Retina (tissue), 1 donor: ENCODE measurements around the gene ZNF605.
"Not testable (repeated sequence)": the region's sequence is repeated elsewhere in the genome, so short reads cannot be mapped to it uniquely, and the experiment has no call there.

Source experiments
- DNase-seq: peaks from one replicate; pipeline ENCODE4 v3.0.0-alpha.2; 2016

ZNF605 gene

GRCh38 chr12:132948146-132949066, 7.7 kb downstream of the ZNF605 start:
- no peak for DNase-seq

- DNase-seq = no peak
Observed at GRCh38 chr12:132946246-132946820, 9.8 kb downstream of the ZNF605 start.

GRCh38 chr12:132945806-132946205, 10.3 kb downstream of the ZNF605 start:
- no peak for DNase-seq

- no peak for DNase-seq
Observed at GRCh38 chr12:132942611-132943010, 13.5 kb downstream of the ZNF605 start.

GRCh38 chr12:132941336-132941954, 14.7 kb downstream of the ZNF605 start:
- DNase-seq = no peak

GRCh38 chr12:132940071-132940719, 15.9 kb downstream of the ZNF605 start:
- DNase-seq = no peak

- DNase-seq = not testable (repeated sequence)
Observed at GRCh38 chr12:132938807-132939206, 17.3 kb downstream of the ZNF605 start.

GRCh38 chr12:132937476-132937875, 18.6 kb downstream of the ZNF605 start:
- DNase-seq = no peak

GRCh38 chr12:132936921-132937320, 19.2 kb downstream of the ZNF605 start:
- DNase-seq = not testable (repeated sequence)

- no peak for DNase-seq
Observed at GRCh38 chr12:132936163-132936562, 19.9 kb downstream of the ZNF605 start.

GRCh38 chr12:132926415-132926833, 29.7 kb downstream of the ZNF605 start:
- DNase-seq = no peak

- DNase-seq = no peak
Observed at GRCh38 chr12:132925597-132926414, 30.3 kb downstream of the ZNF605 start.

- DNase-seq = no peak
Observed at GRCh38 chr12:132924356-132924755, 31.8 kb downstream of the ZNF605 start.

GRCh38 chr12:132923356-132923909, 32.7 kb downstream of the ZNF605 start:
- DNase-seq = no peak

GRCh38 chr12:132922676-132923075, 33.4 kb downstream of the ZNF605 start:
- no peak for DNase-seq

- no peak for DNase-seq
Observed at GRCh38 chr12:132921685-132922084, 34.4 kb downstream of the ZNF605 start.

- DNase-seq = no peak
Observed at GRCh38 chr12:132918680-132919079, 37.4 kb downstream of the ZNF605 start.

- no peak for DNase-seq
Observed at GRCh38 chr12:132909030-132909368, 47.1 kb downstream of the ZNF605 start.

GRCh38 chr12:132908145-132909029, 47.7 kb downstream of the ZNF605 start:
- peak; percentile 97 for DNase-seq

GRCh38 chr12:132907789-132908144, 48.3 kb downstream of the ZNF605 start:
- not testable (repeated sequence) for DNase-seq

- no peak for DNase-seq
Observed at GRCh38 chr12:132907216-132907615, 48.9 kb downstream of the ZNF605 start.
